ENCODE measurements around the gene KSR1. TPM values are rescaled to one million over a fixed set of nuclear protein-coding genes. Genes with fewer than 3 reads are reported as not detected.

The KSR1 gene
- total RNA-seq, 2 experiments from 2014 or later, result 179 to 189 TPM

DNA sequence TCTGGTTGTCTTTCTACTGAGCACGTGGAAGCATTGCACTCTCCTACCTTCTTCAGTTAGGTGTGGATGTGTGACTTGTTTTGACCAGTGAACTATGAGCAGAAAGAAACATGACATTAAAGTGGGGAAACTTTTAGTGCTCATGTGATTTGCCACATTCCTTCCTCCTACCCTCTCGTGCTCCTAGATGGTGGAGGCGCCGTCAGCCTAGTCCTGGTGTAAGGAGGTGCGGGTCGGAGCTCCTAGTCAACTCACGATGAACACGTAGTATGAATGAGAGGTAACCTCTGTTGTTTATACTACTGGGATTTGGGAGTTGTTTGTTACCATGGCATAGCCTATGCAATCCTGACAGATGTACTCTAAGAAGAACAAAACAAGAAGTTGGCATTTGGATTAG lies 47.4 kb downstream of the KSR1 start:
- no peak overlapping the region for H3K27ac Mint-ChIP-seq
- intact Hi-C loops (cut with micrococcal nuclease), result no loop called here
- CTCF ChIA-PET, result no interaction called here
- H3K4me3 Mint-ChIP-seq, result no peak overlapping the region
- peaks cover 35% of the 10 kb centered on the region for H3K36me3 Mint-ChIP-seq (ENCODE audit: low read depth)
- peaks cover 17% of the 10 kb centered on the region for H3K4me1 Mint-ChIP-seq (ENCODE audit: low read depth)
- DNase-seq, result no peak
- H3K9me3 Mint-ChIP-seq, result peaks cover 15% of the 10 kb centered on the region
- H3K27me3 Mint-ChIP-seq (ENCODE audit: low read depth), result no peaks in the 10 kb centered on the region

DNA sequence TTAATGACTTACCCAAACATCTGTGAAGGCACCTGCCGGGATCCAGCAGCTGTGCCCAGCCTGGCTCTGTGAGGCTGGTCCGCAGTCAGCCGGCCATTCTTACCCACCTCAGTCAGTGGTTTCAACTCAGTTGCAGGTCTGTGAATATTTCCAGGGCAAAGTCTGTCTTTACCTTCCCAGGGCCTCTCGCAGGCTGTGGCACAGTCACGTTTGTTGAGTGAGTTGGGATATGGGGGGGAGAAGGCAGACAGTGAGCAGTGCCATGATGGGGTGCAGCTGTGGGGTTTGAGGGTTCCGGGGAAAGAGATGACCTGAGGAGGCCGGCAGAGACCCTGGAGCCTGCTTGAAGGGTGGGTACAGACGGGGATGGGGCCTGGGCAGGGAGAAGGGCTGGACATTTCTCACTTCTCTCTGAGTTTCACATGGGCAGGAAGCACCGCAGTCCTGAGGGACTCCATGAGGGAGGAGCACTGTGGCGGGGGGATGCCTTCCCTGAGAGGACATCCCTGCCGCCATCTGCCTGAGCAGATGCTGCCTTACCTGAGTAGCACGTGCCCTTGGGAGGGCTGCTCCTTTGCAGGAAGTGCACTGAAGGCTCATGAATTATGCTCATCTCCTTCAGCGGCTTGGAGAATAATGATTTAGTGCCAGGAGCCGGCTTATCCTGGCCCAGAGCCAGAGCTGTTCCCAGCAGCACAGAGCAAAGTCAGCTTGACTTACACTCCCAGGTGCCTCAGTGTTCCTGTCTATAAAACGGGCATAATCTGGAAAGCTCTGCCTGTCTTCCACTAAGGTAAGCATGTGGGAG lies 48.1 kb downstream of the KSR1 start:
- Mint-ChIP-seq H3K4me3 (no peak overlapping the region), H3K4me1 (ENCODE audit: low read depth) (peaks cover 17% of the 10 kb centered on the region), H3K27ac (no peak overlapping the region), H3K36me3 (ENCODE audit: low read depth) (peaks cover 31% of the 10 kb centered on the region), H3K9me3 (peaks cover 15% of the 10 kb centered on the region), H3K27me3 (ENCODE audit: low read depth) (no peaks in the 10 kb centered on the region)
- DNase-seq, result no peak
- intact Hi-C loops (cut with micrococcal nuclease), result no loop called here
- CTCF ChIA-PET, result interaction anchor here (1.4 kb wide), 1 partner anchor 23 kb away, joined by 4 read pairs; no protein-coding TSS in a partner anchor

DNA sequence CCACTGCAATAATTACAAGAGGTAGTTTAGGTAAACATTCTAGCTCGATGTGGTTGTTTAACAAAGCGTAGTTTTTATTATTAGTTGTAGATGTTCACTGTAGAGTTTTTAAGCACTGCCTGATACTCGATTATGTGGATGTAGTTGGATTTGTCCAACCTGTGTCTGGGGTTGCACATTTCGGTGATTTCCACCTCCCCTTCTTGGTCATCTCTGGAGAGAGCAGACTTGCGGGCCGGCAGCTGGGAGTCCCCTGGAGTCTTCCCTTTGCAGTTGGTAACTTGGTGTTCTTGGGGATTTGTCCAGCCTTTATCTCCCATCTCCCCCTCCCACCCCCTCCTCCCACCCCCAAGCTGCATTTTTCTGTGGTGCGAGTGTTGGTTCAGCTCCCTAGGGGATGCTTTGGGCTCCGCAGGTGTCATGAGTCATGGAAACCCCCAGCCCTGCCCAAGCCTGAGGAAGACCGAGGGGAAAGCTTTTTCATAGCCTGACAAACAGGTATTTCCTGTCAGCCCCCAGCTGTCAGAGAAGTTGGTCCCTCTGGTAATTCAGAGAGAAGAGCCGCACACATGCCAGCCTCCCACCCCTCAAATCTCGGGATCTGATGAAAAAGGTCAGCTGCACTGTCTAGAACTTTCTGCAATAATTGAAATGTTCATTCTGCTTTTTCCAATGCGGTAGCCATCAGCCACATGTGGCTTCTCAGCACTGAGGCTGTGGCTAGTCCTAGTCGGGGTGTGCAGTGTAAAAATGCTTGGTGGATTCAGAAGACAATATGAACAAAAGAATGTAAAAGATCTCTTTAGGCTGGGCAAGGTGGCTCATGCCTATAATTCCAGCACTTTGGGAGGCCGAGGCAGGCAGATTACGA lies 50.3 kb downstream of the KSR1 start:
- CTCF ChIA-PET, result no interaction called here
- intact Hi-C loops (cut with micrococcal nuclease), result no loop called here
- peaks cover 11% of the 10 kb centered on the region for H3K36me3 Mint-ChIP-seq (ENCODE audit: low read depth)
- no peak for DNase-seq
- peak overlapping the region; percentile 12 for H3K27ac Mint-ChIP-seq
- no peaks in the 10 kb centered on the region for H3K27me3 Mint-ChIP-seq (ENCODE audit: low read depth)
- H3K9me3 Mint-ChIP-seq, result peaks cover 3% of the 10 kb centered on the region
- no peak overlapping the region for H3K4me3 Mint-ChIP-seq
- H3K4me1 Mint-ChIP-seq (ENCODE audit: low read depth), result peaks cover 21% of the 10 kb centered on the region

DNA sequence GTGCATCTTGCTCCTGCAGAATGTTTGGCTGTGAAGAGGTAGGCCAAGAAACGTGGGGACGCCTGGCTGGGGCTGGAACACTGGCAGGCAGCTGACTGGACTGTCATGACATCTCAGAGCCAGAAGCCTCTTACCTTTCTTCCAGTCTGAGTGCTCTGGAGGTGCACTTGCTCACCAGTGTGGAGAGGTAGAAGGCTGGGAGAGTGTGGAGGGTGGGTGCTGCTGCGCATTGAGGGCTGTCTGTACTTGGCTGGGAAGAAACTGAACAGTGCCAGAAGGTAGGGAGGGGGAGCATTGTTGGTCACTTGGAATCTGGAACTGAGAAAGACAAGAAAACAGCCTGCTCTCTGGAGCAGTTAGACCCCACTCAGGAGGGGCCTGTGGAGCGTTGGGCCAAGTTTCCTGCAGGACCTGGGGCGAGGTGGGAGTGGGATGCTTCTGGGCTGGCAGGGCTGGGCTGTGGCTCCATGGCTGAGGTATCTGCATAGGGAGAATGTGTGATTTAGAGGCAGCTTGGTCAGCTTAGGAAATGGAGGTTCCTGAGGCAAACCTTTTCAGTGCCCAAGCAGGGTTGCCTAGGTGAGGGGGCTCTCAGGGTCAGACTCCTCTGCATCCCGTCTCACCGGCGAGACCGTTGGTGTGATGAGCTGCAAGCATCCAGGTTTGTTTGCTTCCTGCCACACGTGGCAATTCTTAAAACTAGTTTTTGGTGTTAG lies 55.1 kb downstream of the KSR1 start:
- H3K36me3 Mint-ChIP-seq (ENCODE audit: low read depth), result peaks cover 2% of the 10 kb centered on the region
- DNase-seq, result no peak
- no peak overlapping the region for H3K4me3 Mint-ChIP-seq
- H3K27me3 Mint-ChIP-seq (ENCODE audit: low read depth), result no peaks in the 10 kb centered on the region
- intact Hi-C loops (cut with micrococcal nuclease), result no loop called here
- H3K9me3 Mint-ChIP-seq, result no peaks in the 10 kb centered on the region
- H3K4me1 Mint-ChIP-seq (ENCODE audit: low read depth), result peaks cover 19% of the 10 kb centered on the region
- no peak overlapping the region for H3K27ac Mint-ChIP-seq
- CTCF ChIA-PET, result interaction anchor here (0.8 to 1.5 kb wide), 2 partner anchors 10 to 131 kb away, joined by 3 read pairs; no protein-coding TSS in a partner anchor

DNA sequence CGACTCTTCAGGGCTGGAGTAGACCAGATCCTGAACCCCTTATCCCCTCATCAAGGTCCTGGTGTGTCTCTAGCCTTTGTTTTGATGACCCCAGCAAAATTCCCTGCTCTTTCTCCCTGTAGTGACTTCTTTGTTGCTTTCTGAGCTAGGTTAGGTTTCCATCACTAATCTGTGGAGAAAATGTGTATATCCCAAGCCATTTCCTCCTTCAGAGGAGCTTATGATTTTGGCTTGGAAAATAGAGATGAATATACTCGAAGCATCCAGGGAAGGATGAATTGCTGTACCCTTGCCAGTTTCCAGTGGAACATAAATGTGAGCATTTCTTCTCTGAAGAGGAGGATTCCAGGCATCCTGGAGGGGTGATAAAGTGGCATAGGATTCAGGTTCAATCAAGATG lies 55.8 kb downstream of the KSR1 start:
- no peak for DNase-seq
- Mint-ChIP-seq H3K36me3 (ENCODE audit: low read depth) (no peaks in the 10 kb centered on the region), H3K4me1 (ENCODE audit: low read depth) (peaks cover 14% of the 10 kb centered on the region), H3K4me3 (no peak overlapping the region), H3K9me3 (no peaks in the 10 kb centered on the region), H3K27ac (no peak overlapping the region), H3K27me3 (ENCODE audit: low read depth) (no peaks in the 10 kb centered on the region)
- CTCF ChIA-PET, result interaction anchor here (0.8 to 1.5 kb wide), 2 partner anchors 9 to 132 kb away, joined by 3 read pairs; no protein-coding TSS in a partner anchor
- intact Hi-C loops (cut with micrococcal nuclease), result no loop called here

GRCh38 chr17:27512511-27513346 lies 56.5 kb downstream of the KSR1 start:
- Mint-ChIP-seq H3K27me3 (ENCODE audit: low read depth) (no peaks in the 10 kb centered on the region), H3K4me1 (ENCODE audit: low read depth) (peaks cover 16% of the 10 kb centered on the region), H3K4me3 (no peak overlapping the region), H3K9me3 (no peaks in the 10 kb centered on the region), H3K36me3 (ENCODE audit: low read depth) (no peaks in the 10 kb centered on the region), H3K27ac (no peak overlapping the region)
- CTCF ChIA-PET, result interaction anchor here (0.8 to 1.5 kb wide), 2 partner anchors 8 to 133 kb away, joined by 3 read pairs; no protein-coding TSS in a partner anchor
- DNase-seq, result no peak
- intact Hi-C loops (cut with micrococcal nuclease), result no loop called here

DNA sequence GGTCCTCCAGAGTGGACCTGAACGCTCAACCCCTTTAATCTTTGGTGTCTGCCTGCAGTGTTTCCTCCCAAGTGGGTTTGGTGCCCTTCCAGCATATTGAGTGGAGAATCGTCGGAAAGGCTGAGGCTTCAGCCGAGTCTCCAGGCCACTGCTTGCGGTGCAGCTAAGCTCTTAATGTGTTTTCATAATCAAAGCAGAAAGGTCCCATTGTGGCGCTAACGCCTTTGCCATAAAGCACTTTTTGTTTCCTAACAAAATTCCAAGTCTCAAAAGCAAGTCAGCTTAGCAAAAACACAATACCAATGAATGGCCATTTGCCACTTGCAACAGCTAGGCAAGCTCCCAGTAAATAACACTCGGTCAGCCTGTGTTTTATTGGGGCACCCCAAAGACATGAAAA lies 57.6 kb downstream of the KSR1 start:
- Mint-ChIP-seq H3K4me1 (ENCODE audit: low read depth) (peaks cover 16% of the 10 kb centered on the region), H3K36me3 (ENCODE audit: low read depth) (no peaks in the 10 kb centered on the region), H3K4me3 (no peak overlapping the region), H3K27ac (no peak overlapping the region), H3K9me3 (no peaks in the 10 kb centered on the region), H3K27me3 (ENCODE audit: low read depth) (no peaks in the 10 kb centered on the region)
- DNase-seq, result no peak
- CTCF ChIA-PET, result interaction anchor here (0.9 kb wide), 1 partner anchor 15 kb away, joined by 3 read pairs; no protein-coding TSS in a partner anchor
- intact Hi-C loops (cut with micrococcal nuclease), result no loop called here

DNA sequence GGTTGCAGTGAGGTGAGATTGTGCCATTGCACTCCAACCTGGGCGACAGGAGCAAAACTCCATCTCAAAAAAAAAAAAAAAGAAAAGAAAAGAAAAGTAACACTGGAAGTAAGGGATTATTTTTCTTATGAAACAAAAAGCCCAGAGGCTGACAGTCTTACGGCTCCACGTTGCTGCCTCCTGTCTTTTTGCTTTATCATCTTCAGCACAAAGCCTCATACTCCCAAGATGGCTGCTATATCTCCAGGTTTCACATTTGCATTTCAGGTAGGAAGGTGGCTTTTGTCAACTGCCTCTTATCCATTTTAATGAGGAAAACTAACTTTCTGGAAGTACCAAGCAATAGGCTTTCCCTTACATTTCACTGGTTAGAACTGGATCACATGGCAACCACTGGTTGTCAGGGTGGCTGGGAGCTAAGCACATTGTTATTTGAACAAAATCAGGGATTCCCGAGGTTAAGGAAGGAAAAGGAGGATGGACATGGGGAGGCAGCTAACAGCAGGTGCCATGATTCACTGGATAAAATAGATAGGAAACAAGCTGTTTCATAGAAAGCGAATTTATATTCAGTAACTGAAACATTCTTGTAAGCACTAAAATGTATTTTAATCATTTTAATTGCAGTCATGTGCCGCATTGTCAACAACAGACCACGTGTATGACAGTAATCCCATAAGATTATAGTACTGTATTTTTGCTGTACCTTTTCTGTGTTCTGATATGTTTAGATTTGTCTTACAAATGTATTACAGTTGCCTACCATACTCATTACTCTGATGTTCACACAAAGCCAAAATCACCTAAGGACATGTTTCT lies 58.6 kb downstream of the KSR1 start:
- H3K4me3 Mint-ChIP-seq, result no peak overlapping the region
- H3K27ac Mint-ChIP-seq, result no peak overlapping the region
- intact Hi-C loops (cut with micrococcal nuclease), result no loop called here
- no peaks in the 10 kb centered on the region for H3K27me3 Mint-ChIP-seq (ENCODE audit: low read depth)
- H3K9me3 Mint-ChIP-seq, result no peaks in the 10 kb centered on the region
- no peaks in the 10 kb centered on the region for H3K36me3 Mint-ChIP-seq (ENCODE audit: low read depth)
- peaks cover 22% of the 10 kb centered on the region for H3K4me1 Mint-ChIP-seq (ENCODE audit: low read depth)
- CTCF ChIA-PET, result interaction anchor here (0.9 kb wide), 1 partner anchor 14 kb away, joined by 3 read pairs; no protein-coding TSS in a partner anchor
- DNase-seq, result no peak

DNA sequence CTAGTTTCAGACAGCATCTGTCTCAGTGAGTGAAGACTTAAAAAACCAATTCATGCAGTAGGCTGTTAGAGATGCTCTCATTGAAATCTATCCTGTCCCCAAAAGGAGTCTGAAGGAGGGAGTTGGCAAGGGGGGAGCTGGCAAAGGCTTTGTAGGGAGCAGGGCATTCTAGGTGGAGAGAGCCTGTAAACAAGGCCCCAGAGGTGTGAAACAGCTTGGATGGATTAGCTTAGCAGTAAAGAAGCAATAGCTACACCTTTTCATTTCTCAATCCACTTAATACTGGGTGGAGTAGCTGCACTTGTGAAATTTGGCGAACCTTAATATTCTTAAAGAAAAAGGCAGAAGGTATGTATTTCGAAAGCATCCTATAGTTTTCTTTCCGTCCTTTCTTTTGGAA lies 61.8 kb downstream of the KSR1 start:
- H3K9me3 Mint-ChIP-seq, result no peaks in the 10 kb centered on the region
- DNase-seq, result no peak
- intact Hi-C loops (cut with micrococcal nuclease), result no loop called here
- peaks cover 35% of the 10 kb centered on the region for H3K4me1 Mint-ChIP-seq (ENCODE audit: low read depth)
- no peak overlapping the region for H3K27ac Mint-ChIP-seq
- H3K27me3 Mint-ChIP-seq (ENCODE audit: low read depth), result no peaks in the 10 kb centered on the region
- no peak overlapping the region for H3K4me3 Mint-ChIP-seq
- CTCF ChIA-PET, result interaction anchor here (1.1 kb wide), 1 partner anchor 51 kb away, joined by 3 read pairs; no protein-coding TSS in a partner anchor
- no peaks in the 10 kb centered on the region for H3K36me3 Mint-ChIP-seq (ENCODE audit: low read depth)

DNA sequence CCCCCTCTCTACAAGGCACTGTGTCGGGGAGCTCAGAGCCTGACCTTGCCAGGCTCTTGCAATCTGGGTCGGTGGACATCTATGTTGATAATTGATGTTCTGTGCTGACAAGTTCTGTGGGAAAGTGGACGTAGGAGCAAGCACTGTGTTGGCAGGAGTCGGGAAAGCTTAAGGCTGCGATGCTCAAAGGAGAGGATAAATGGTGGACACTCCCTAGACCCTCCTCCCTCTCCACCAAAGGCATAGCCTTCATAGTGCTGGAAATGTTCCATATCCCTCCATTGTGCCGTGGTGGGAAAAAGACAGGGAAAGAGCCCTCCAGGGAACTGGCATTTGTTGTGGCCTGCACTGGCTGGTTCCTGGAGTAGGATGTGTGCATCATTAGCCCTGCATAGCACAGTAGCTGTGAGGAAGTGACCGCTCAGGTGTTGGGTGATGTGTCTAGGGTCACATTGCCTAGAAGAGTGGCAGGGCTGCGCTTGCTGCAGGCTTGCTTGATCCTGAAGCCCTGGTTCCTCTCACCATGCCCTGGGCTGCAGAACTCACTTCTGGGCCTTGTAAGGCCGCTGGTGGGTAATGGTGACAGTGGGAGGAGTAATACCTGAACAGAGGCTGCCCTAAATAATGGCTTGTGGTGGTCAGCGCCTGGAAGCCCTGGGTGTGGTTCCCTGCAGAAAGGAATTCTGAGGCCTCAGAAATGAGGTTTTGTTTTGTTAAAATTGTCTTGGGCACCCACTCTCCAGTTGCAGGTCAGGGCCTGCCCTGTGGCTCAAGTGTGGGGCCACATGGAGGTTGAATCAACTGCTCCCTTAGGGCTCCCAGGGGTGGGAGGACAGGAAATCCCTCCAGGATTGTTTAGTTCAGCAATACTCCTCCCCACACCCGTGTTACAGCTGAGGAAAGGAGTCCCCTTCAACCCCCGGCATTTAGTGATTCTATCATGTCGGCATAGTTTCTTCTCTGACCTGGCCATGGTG lies 62.6 kb downstream of the KSR1 start:
- H3K4me3 Mint-ChIP-seq, result no peak overlapping the region
- no peaks in the 10 kb centered on the region for H3K9me3 Mint-ChIP-seq
- peaks cover 43% of the 10 kb centered on the region for H3K4me1 Mint-ChIP-seq (ENCODE audit: low read depth)
- intact Hi-C loops (cut with micrococcal nuclease), result no loop called here
- no peaks in the 10 kb centered on the region for H3K27me3 Mint-ChIP-seq (ENCODE audit: low read depth)
- H3K36me3 Mint-ChIP-seq (ENCODE audit: low read depth), result no peaks in the 10 kb centered on the region
- no peak for DNase-seq
- CTCF ChIA-PET, result interaction anchor here (1.1 kb wide), 1 partner anchor 52 kb away, joined by 3 read pairs; no protein-coding TSS in a partner anchor
- H3K27ac Mint-ChIP-seq, result no peak overlapping the region
